ENCODE measurements around the gene BIRC2. TPM values are rescaled to one million over a fixed set of nuclear protein-coding genes. Genes with fewer than 3 reads are reported as not detected.

BIRC2 gene
- total and polyA plus RNA-seq, 2 experiments from 2014 or later = 15.3 to 25.2 TPM

- TF ChIP-seq REST (IDR thresholded peaks at IDR 0.05; ENCODE audit: unreplicated experiment) = no peak
Measured at GRCh38 chr11:102407901-102408300, 60.9 kb downstream of the BIRC2 start (continued).

DNA sequence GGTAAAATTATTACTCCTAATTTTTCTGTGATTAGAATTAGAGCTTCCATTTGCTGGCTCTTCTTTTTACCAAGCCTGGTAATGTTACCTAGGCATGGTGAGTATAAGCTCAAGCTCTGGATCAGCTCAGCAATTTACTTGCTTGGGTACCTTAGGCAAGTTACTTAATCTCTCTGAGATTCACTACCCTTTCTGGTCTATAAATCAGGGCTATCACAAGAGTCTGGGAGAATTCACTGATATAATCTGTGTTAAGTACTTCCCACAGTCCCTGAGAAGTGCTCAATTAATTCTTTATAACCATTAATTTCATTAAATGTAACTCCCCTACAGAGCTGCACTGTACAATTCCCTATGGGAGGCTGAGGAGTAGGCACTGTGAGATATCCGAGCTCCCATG, 61.3 kb downstream of the BIRC2 start:
- H3K4me3 Mint-ChIP-seq = no peak overlapping the region
- no peak overlapping the region for H3K4me2 ChIP-seq
- H3K27me3 Mint-ChIP-seq (ENCODE audit: insufficient read depth, low read depth, poor library complexity) = peaks cover 5% of the 10 kb centered on the region
- no peak overlapping the region for H3K4me3 ChIP-seq
- no peaks in the 10 kb centered on the region for H3K36me3 ChIP-seq (ENCODE audit: insufficient read depth)
- no peak overlapping the region for H2AFZ ChIP-seq
- H3K27ac ChIP-seq (ENCODE audit: low read depth) = no peak overlapping the region
- H3K4me1 Mint-ChIP-seq = peaks cover 2% of the 10 kb centered on the region
- H3K36me3 Mint-ChIP-seq (ENCODE audit: low read depth) = peaks cover 5% of the 10 kb centered on the region; the same call in 1 of the 3 replicates
- no peaks in the 10 kb centered on the region for H3K9me3 Mint-ChIP-seq
- no peaks in the 10 kb centered on the region for H3K9me2 ChIP-seq (ENCODE audit: insufficient read depth)
- peaks cover 33% of the 10 kb centered on the region for H3K79me2 ChIP-seq (replicated peaks; ENCODE audit: insufficient read depth)
- H4K20me1 ChIP-seq (replicated peaks; ENCODE audit: insufficient read depth) = peaks cover 8% of the 10 kb centered on the region; the same call in 1 of the 2 replicates
- no peaks in the 10 kb centered on the region for H3F3A ChIP-seq (replicated peaks; ENCODE audit: low read depth)
- no peak overlapping the region for H3K27ac Mint-ChIP-seq
- H3K27me3 ChIP-seq (ENCODE audit: insufficient read depth) = no peaks in the 10 kb centered on the region
- DNase-seq (ENCODE audit: low spot score) (no peak), ATAC-seq (no peak)
- H3K4me1 ChIP-seq (ENCODE audit: insufficient read depth) = 0 out of 2 replicates have a peak, but pooled peaks cover 6% of the 10 kb centered on the region
- no peak for TF ChIP-seq JUNB (IDR thresholded peaks at IDR 0.05; ENCODE audit: unreplicated experiment)
- TF ChIP-seq STAT1 (IDR thresholded peaks at IDR 0.05; ENCODE audit: unreplicated experiment) = no peak
- no peak for TF ChIP-seq REST (IDR thresholded peaks at IDR 0.05; ENCODE audit: unreplicated experiment)
- no peak for TF ChIP-seq NANOG (IDR thresholded peaks at IDR 0.05; ENCODE audit: borderline replicate concordance)
- no peak for TF ChIP-seq POLR2AphosphoS5 (IDR thresholded peaks at IDR 0.05; ENCODE audit: low read depth)
- no peak for TF ChIP-seq ZNF114 (CRISPR knock-in tag; IDR thresholded peaks at IDR 0.05)
- no peak for TF ChIP-seq CTCF (conservative IDR thresholded peaks at IDR 0.05; ENCODE audit: low read depth in 2 of 2)
- TF ChIP-seq, protein P1, sequence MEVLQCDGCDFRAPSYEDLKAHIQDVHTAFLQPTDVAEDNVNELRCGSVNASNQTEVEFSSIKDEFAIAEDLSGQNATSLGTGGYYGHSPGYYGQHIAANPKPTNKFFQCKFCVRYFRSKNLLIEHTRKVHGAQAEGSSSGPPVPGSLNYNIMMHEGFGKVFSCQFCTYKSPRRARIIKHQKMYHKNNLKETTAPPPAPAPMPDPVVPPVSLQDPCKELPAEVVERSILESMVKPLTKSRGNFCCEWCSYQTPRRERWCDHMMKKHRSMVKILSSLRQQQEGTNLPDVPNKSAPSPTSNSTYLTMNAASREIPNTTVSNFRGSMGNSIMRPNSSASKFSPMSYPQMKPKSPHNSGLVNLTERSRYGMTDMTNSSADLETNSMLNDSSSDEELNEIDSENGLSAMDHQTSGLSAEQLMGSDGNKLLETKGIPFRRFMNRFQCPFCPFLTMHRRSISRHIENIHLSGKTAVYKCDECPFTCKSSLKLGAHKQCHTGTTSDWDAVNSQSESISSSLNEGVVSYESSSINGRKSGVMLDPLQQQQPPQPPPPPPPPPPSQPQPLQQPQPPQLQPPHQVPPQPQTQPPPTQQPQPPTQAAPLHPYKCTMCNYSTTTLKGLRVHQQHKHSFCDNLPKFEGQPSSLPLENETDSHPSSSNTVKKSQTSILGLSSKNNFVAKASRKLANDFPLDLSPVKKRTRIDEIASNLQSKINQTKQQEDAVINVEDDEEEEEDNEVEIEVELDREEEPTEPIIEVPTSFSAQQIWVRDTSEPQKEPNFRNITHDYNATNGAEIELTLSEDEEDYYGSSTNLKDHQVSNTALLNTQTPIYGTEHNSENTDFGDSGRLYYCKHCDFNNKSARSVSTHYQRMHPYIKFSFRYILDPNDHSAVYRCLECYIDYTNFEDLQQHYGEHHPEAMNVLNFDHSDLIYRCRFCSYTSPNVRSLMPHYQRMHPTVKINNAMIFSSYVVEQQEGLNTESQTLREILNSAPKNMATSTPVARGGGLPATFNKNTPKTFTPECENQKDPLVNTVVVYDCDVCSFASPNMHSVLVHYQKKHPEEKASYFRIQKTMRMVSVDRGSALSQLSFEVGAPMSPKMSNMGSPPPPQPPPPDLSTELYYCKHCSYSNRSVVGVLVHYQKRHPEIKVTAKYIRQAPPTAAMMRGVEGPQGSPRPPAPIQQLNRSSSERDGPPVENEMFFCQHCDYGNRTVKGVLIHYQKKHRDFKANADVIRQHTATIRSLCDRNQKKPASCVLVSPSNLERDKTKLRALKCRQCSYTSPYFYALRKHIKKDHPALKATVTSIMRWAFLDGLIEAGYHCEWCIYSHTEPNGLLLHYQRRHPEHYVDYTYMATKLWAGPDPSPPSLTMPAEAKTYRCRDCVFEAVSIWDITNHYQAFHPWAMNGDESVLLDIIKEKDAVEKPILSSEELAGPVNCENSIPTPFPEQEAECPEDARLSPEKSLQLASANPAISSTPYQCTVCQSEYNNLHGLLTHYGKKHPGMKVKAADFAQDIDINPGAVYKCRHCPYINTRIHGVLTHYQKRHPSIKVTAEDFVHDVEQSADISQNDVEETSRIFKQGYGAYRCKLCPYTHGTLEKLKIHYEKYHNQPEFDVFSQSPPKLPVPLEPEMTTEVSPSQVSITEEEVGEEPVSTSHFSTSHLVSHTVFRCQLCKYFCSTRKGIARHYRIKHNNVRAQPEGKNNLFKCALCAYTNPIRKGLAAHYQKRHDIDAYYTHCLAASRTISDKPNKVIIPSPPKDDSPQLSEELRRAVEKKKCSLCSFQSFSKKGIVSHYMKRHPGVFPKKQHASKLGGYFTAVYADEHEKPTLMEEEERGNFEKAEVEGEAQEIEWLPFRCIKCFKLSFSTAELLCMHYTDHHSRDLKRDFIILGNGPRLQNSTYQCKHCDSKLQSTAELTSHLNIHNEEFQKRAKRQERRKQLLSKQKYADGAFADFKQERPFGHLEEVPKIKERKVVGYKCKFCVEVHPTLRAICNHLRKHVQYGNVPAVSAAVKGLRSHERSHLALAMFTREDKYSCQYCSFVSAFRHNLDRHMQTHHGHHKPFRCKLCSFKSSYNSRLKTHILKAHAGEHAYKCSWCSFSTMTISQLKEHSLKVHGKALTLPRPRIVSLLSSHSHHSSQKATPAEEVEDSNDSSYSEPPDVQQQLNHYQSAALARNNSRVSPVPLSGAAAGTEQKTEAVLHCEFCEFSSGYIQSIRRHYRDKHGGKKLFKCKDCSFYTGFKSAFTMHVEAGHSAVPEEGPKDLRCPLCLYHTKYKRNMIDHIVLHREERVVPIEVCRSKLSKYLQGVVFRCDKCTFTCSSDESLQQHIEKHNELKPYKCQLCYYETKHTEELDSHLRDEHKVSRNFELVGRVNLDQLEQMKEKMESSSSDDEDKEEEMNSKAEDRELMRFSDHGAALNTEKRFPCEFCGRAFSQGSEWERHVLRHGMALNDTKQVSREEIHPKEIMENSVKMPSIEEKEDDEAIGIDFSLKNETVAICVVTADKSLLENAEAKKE (CRISPR knock-in tag; IDR thresholded peaks at IDR 0.05) = no peak
- TF ChIP-seq EZH2 (IDR thresholded peaks at IDR 0.05; ENCODE audit: low read depth, unreplicated experiment) = no peak
- no peak for TF ChIP-seq ZNF331 (CRISPR knock-in tag; IDR thresholded peaks at IDR 0.05; ENCODE audit: low read depth)

Measured in GM23338 (cell line).